Measurements from ENCODE around the gene GSTCD.
"Not testable (repeated sequence)": the region's sequence is repeated elsewhere in the genome, so short reads cannot be mapped to it uniquely, and the experiment has no call there.

The GSTCD gene

GRCh38 chr4:105715692-105716278 is 7.2 kb downstream of the GSTCD start:
- Histone ChIP-seq H3K27me3 (ENCODE audit: low read depth, low read length) (no peaks in the 10 kb centered on the region), H3K4me3 (ENCODE audit: low read depth in 1 of 2, low read length in 2 of 2) (no peak overlapping the region), H3K9me3 (ENCODE audit: control insufficient read depth in 1 of 2, low read length in 2 of 2) (no peaks in the 10 kb centered on the region), H3K27ac (ENCODE audit: low read length) (no peak overlapping the region), H3K4me1 (ENCODE audit: control insufficient read depth in 1 of 2, insufficient read depth in 2 of 2, low read length in 2 of 2) (peaks cover 0 to 4% of the 10 kb centered on the region in 2 donors), H3K36me3 (ENCODE audit: control insufficient read depth in 1 of 2, insufficient read depth in 2 of 2, low read length in 2 of 2) (peaks cover 0 to 3% of the 10 kb centered on the region in 2 donors)

- Histone ChIP-seq H3K36me3 (ENCODE audit: control insufficient read depth in 1 of 2, insufficient read depth in 2 of 2, low read length in 2 of 2) (peaks cover 0 to 3% of the 10 kb centered on the region in 2 donors), H3K9me3 (ENCODE audit: control insufficient read depth in 1 of 2, low read length in 2 of 2) (no peaks in the 10 kb centered on the region), H3K4me1 (ENCODE audit: control insufficient read depth in 1 of 2, insufficient read depth in 2 of 2, low read length in 2 of 2) (peaks cover 0 to 4% of the 10 kb centered on the region in 2 donors), H3K27me3 (ENCODE audit: low read depth, low read length) (no peaks in the 10 kb centered on the region), H3K27ac (ENCODE audit: low read length) (no peak overlapping the region), H3K4me3 (ENCODE audit: low read depth in 1 of 2, low read length in 2 of 2) (no peak overlapping the region)
Measured at GRCh38 chr4:105719204-105719603, 10.6 kb downstream of the GSTCD start.

GRCh38 chr4:105725623-105726022 is 17.0 kb downstream of the GSTCD start:
- Histone ChIP-seq H3K36me3 (ENCODE audit: control insufficient read depth in 1 of 2, insufficient read depth in 2 of 2, low read length in 2 of 2) (peaks cover 0 to 17% of the 10 kb centered on the region in 2 donors), H3K4me3 (ENCODE audit: low read depth in 1 of 2, low read length in 2 of 2) (no peak overlapping the region), H3K27me3 (ENCODE audit: low read depth, low read length) (no peaks in the 10 kb centered on the region), H3K27ac (ENCODE audit: low read length) (no peak overlapping the region), H3K4me1 (ENCODE audit: control insufficient read depth in 1 of 2, insufficient read depth in 2 of 2, low read length in 2 of 2) (no peaks in the 10 kb centered on the region), H3K9me3 (ENCODE audit: control insufficient read depth in 1 of 2, low read length in 2 of 2) (no peaks in the 10 kb centered on the region)

DNA sequence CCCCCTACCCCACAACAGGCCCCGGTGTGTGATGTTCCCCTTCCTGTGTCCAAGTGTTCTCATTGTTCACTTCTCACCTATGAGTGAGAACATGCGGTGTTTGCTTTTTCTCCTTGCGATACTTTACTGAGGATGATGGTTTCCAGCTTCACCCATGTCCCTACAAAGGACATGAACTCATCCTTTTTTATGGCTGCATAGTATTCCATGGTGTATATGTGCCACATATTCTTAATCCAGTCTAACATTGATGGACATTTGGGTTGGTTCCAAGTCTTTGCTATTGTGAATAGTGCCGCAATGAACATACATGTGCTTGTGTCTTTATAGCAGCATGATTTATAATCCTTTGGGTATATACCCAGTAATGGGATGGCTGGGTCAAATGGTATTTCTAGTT is 21.3 kb downstream of the GSTCD start:
- not testable (repeated sequence) for H3K4me3 ChIP-seq (ENCODE audit: low read depth in 1 of 2, low read length in 2 of 2); H3K27me3 ChIP-seq (ENCODE audit: low read depth, low read length); H3K27ac ChIP-seq (ENCODE audit: low read length); H3K4me1 ChIP-seq (ENCODE audit: control insufficient read depth in 1 of 2, insufficient read depth in 2 of 2, low read length in 2 of 2); H3K9me3 ChIP-seq (ENCODE audit: control insufficient read depth in 1 of 2, low read length in 2 of 2)
- peaks cover 0 to 20% of the 10 kb centered on the region in 2 donors for H3K36me3 ChIP-seq (ENCODE audit: control insufficient read depth in 1 of 2, insufficient read depth in 2 of 2, low read length in 2 of 2)

- Histone ChIP-seq H3K4me3 (ENCODE audit: low read depth in 1 of 2, low read length in 2 of 2) (peak overlapping the region in 1 of 2 donors; percentile 44), H3K9me3 (ENCODE audit: control insufficient read depth in 1 of 2, low read length in 2 of 2) (peaks cover 0 to 17% of the 10 kb centered on the region in 2 donors), H3K36me3 (ENCODE audit: control insufficient read depth in 1 of 2, insufficient read depth in 2 of 2, low read length in 2 of 2) (peaks cover 0 to 25% of the 10 kb centered on the region in 2 donors)
- not testable (repeated sequence) for H3K27me3 ChIP-seq (ENCODE audit: low read depth, low read length); H3K27ac ChIP-seq (ENCODE audit: low read length); H3K4me1 ChIP-seq (ENCODE audit: control insufficient read depth in 1 of 2, insufficient read depth in 2 of 2, low read length in 2 of 2)
Measured at GRCh38 chr4:105735217-105735616, 26.6 kb downstream of the GSTCD start.

GRCh38 chr4:105741548-105741947 is 33.0 kb downstream of the GSTCD start:
- H3K27me3 ChIP-seq (ENCODE audit: low read depth, low read length), result no peaks in the 10 kb centered on the region
- H3K27ac ChIP-seq (ENCODE audit: low read length), result no peak overlapping the region
- H3K9me3 ChIP-seq (ENCODE audit: control insufficient read depth in 1 of 2, low read length in 2 of 2), result peaks cover 0 to 8% of the 10 kb centered on the region in 2 donors
- H3K4me1 ChIP-seq (ENCODE audit: control insufficient read depth in 1 of 2, insufficient read depth in 2 of 2, low read length in 2 of 2), result no peaks in the 10 kb centered on the region
- no peak overlapping the region for H3K4me3 ChIP-seq (ENCODE audit: low read depth in 1 of 2, low read length in 2 of 2)
- peaks cover 0 to 12% of the 10 kb centered on the region in 2 donors for H3K36me3 ChIP-seq (ENCODE audit: control insufficient read depth in 1 of 2, insufficient read depth in 2 of 2, low read length in 2 of 2)

DNA sequence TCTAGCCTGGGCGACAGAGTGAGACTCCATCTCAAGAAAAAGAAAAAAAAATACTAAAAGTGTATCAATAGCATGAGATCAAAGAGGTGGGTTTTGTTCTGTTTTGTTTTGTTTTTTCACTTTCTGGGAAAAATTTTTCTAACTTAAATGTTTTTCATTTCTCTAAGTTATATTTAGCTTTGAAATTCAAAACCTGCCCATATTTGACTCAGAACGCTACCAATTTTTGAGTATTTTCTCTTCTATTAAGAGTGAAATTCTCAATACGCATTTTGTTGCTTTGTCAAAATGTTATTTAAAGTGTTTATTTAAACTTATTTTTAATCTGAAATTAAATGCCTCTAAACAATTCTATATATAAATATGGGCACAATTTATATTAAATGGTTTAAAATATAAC is 39.6 kb downstream of the GSTCD start:
- no peaks in the 10 kb centered on the region for H3K4me1 ChIP-seq (ENCODE audit: control insufficient read depth in 1 of 2, insufficient read depth in 2 of 2, low read length in 2 of 2)
- no peaks in the 10 kb centered on the region for H3K9me3 ChIP-seq (ENCODE audit: control insufficient read depth in 1 of 2, low read length in 2 of 2)
- H3K27me3 ChIP-seq (ENCODE audit: low read depth, low read length), result no peaks in the 10 kb centered on the region
- no peak overlapping the region for H3K4me3 ChIP-seq (ENCODE audit: low read depth in 1 of 2, low read length in 2 of 2)
- no peaks in the 10 kb centered on the region for H3K36me3 ChIP-seq (ENCODE audit: control insufficient read depth in 1 of 2, insufficient read depth in 2 of 2, low read length in 2 of 2)
- H3K27ac ChIP-seq (ENCODE audit: low read length), result no peak overlapping the region

DNA sequence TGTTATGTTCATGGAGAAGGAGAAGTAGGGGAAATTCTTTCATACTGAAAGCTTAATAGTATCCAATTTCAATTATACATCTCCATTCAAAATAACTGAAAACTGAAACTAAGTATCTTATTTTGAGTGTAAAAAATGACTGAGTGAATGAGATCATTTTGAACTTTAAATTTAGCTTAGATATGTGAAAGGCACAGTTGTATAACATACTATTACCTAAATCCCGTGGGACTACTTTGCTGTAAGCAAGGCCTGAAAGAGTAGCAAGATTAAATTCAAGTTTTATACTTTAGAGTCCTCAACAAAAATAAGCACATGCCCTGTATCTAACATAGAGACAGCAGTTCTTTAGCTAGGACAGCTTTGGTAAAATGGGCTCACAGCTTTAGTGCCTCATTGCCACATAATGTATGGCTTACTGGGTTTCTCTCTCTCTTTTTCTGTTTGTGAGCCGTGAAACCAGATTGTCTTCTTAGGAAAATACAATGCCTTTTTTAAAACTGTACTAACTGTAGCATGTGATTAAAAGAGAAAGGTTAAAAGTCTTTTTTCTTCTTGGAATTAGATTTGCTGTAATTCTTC is 43.2 kb downstream of the GSTCD start:
- Histone ChIP-seq H3K36me3 (ENCODE audit: control insufficient read depth in 1 of 2, insufficient read depth in 2 of 2, low read length in 2 of 2) (no peaks in the 10 kb centered on the region), H3K27me3 (ENCODE audit: low read depth, low read length) (no peaks in the 10 kb centered on the region), H3K27ac (ENCODE audit: low read length) (no peak overlapping the region), H3K9me3 (ENCODE audit: control insufficient read depth in 1 of 2, low read length in 2 of 2) (no peaks in the 10 kb centered on the region), H3K4me3 (ENCODE audit: low read depth in 1 of 2, low read length in 2 of 2) (no peak overlapping the region), H3K4me1 (ENCODE audit: control insufficient read depth in 1 of 2, insufficient read depth in 2 of 2, low read length in 2 of 2) (no peaks in the 10 kb centered on the region)

DNA sequence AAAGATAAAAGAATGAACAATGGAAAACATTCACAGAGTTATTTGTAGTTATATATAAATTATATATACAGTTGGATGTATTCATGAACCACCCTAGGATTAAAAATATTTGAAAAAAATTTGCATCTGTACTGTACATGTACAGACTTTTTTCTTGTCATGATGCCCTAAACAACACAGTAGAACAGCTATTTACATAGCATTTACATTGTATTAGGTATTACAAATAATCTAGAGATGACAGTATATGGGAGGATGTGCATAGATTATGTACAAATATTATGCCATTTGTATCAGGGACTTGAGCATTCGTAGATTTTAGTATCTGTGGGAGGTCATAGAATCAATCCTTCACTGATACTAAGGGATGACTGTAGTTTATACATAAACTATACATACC is 44.8 kb downstream of the GSTCD start:
- no peaks in the 10 kb centered on the region for H3K27me3 ChIP-seq (ENCODE audit: low read depth, low read length)
- H3K36me3 ChIP-seq (ENCODE audit: control insufficient read depth in 1 of 2, insufficient read depth in 2 of 2, low read length in 2 of 2), result no peaks in the 10 kb centered on the region
- no peak overlapping the region for H3K27ac ChIP-seq (ENCODE audit: low read length)
- H3K4me3 ChIP-seq (ENCODE audit: low read depth in 1 of 2, low read length in 2 of 2), result no peak overlapping the region
- H3K9me3 ChIP-seq (ENCODE audit: control insufficient read depth in 1 of 2, low read length in 2 of 2), result no peaks in the 10 kb centered on the region
- H3K4me1 ChIP-seq (ENCODE audit: control insufficient read depth in 1 of 2, insufficient read depth in 2 of 2, low read length in 2 of 2), result no peaks in the 10 kb centered on the region

DNA sequence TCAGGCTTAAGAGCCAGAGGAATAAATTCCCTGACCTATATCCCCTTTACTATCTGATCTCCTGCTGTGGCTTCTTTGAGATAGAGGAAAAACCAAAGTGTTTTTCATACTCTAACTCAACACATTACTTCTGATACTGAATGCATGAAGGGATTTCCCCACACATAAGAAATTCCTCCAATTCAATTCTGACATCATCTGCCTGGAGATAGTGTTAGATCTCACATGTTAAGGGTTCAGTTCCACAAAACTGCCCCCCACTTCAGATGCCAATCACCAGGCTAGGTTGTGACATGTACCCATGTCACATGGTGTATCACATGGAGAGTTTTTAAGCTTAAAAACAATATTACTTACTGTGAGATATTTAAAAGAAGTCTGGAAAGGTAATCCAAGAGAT is 46.8 kb downstream of the GSTCD start:
- H3K9me3 ChIP-seq (ENCODE audit: control insufficient read depth in 1 of 2, low read length in 2 of 2), result no peaks in the 10 kb centered on the region
- H3K4me3 ChIP-seq (ENCODE audit: low read depth in 1 of 2, low read length in 2 of 2), result no peak overlapping the region
- peaks cover 0 to under 1% of the 10 kb centered on the region in 2 donors for H3K4me1 ChIP-seq (ENCODE audit: control insufficient read depth in 1 of 2, insufficient read depth in 2 of 2, low read length in 2 of 2)
- H3K27me3 ChIP-seq (ENCODE audit: low read depth, low read length), result no peaks in the 10 kb centered on the region
- no peaks in the 10 kb centered on the region for H3K36me3 ChIP-seq (ENCODE audit: control insufficient read depth in 1 of 2, insufficient read depth in 2 of 2, low read length in 2 of 2)
- H3K27ac ChIP-seq (ENCODE audit: low read length), result no peak overlapping the region

- Histone ChIP-seq H3K9me3 (ENCODE audit: control insufficient read depth in 1 of 2, low read length in 2 of 2) (no peaks in the 10 kb centered on the region), H3K4me1 (ENCODE audit: control insufficient read depth in 1 of 2, insufficient read depth in 2 of 2, low read length in 2 of 2) (peaks cover 0 to 4% of the 10 kb centered on the region in 2 donors), H3K36me3 (ENCODE audit: control insufficient read depth in 1 of 2, insufficient read depth in 2 of 2, low read length in 2 of 2) (no peaks in the 10 kb centered on the region), H3K4me3 (ENCODE audit: low read depth in 1 of 2, low read length in 2 of 2) (no peak overlapping the region), H3K27me3 (ENCODE audit: low read depth, low read length) (no peaks in the 10 kb centered on the region), H3K27ac (ENCODE audit: low read length) (no peak overlapping the region)
Measured at GRCh38 chr4:105758958-105759357, 50.4 kb downstream of the GSTCD start.
